Loucy (cell line): ENCODE results near the gene TMEM131.

ENCODE experiments used
- H2AFZ ChIP-seq: fragments of 200-600 bp; sonication (generic); 2 replicates; pipeline ENCODE4 v1.6.0; 2016; ENCODE audit warnings: antibody characterized with exemption, mild to moderate bottlenecking, low read length, moderate library complexity
- H3F3A ChIP-seq: fragments of 200-600 bp; 2 replicates; pipeline ENCODE4 v1.6.0; 2016; ENCODE audit warnings: antibody characterized with exemption, low read depth, mild to moderate bottlenecking
- H3K27me3 ChIP-seq: fragments of 200-600 bp; sonication (generic); 2 replicates; pipeline ENCODE4 v1.6.1; 2014; ENCODE audit warnings: low read length, mild to moderate bottlenecking; ENCODE audit not compliant: insufficient read depth, poor library complexity, severe bottlenecking
- H3K36me3 ChIP-seq: fragments of 200-600 bp; sonication (generic); 2 replicates; pipeline ENCODE4 v1.6.1; 2016; ENCODE audit warnings: low read length; ENCODE audit not compliant: insufficient read depth
- H3K4me1 ChIP-seq: fragments of 200-600 bp; sonication (generic); 2 replicates; pipeline ENCODE4 v1.5.1; 2014; ENCODE audit warnings: low read length, mild to moderate bottlenecking; ENCODE audit not compliant: insufficient read depth, poor library complexity, severe bottlenecking
- H3K4me2 ChIP-seq: fragments of 200-600 bp; sonication (generic); 2 replicates; pipeline ENCODE4 v1.6.0; 2014; ENCODE audit warnings: antibody characterized with exemption, low read length, low read depth, mild to moderate bottlenecking; ENCODE audit not compliant: poor library complexity, severe bottlenecking
- H3K4me3 ChIP-seq: fragments of 200-600 bp; sonication (generic); 2 replicates; pipeline ENCODE4 v1.5.1; 2014; ENCODE audit warnings: low read length, mild to moderate bottlenecking, mixed read lengths; ENCODE audit not compliant: poor library complexity, severe bottlenecking
- H3K79me2 ChIP-seq: fragments of 200-600 bp; sonication (generic); 2 replicates; pipeline ENCODE4 v1.6.1; 2014; ENCODE audit warnings: low read length; ENCODE audit not compliant: insufficient read depth
- H3K9ac ChIP-seq: fragments of 200-600 bp; sonication (generic); 2 replicates; pipeline ENCODE4 v1.6.0; 2014; ENCODE audit warnings: mild to moderate bottlenecking, low read depth, low read length, moderate library complexity; ENCODE audit not compliant: poor library complexity, severe bottlenecking
- H3K9me2 ChIP-seq: fragments of 200-600 bp; sonication (generic); replicated peaks from 2 replicates; pipeline ENCODE4 v1.6.1; 2016; ENCODE audit warnings: low read depth, low read length, mixed read lengths
- H3K9me3 ChIP-seq: fragments of 200-600 bp; sonication (generic); 2 replicates; pipeline ENCODE4 v1.6.1; 2014; ENCODE audit warnings: mild to moderate bottlenecking, antibody characterized with exemption, low read length, low read depth; ENCODE audit not compliant: insufficient read depth
- H4K20me1 ChIP-seq: fragments of 200-600 bp; sonication (generic); 2 replicates; pipeline ENCODE4 v1.6.0; 2014; ENCODE audit warnings: antibody characterized with exemption, low read length, mild to moderate bottlenecking; ENCODE audit not compliant: insufficient read depth, poor library complexity, severe bottlenecking
- EZH2phosphoT487 ChIP-seq: fragments of 200-600 bp; IDR thresholded peaks from 2 replicates; pipeline ENCODE4 v1.6.1; 2018; ENCODE audit warnings: antibody characterized with exemption, mild to moderate bottlenecking, moderate library complexity, borderline replicate concordance
- TF ChIP-seq, protein P1 (sequence below): fragments of 200-600 bp; sonication (generic); conservative IDR thresholded peaks from 2 replicates; pipeline ENCODE4 v1.5.1; 2014; ENCODE audit warnings: mild to moderate bottlenecking, antibody characterized with exemption, low read length

TMEM131 gene

DNA sequence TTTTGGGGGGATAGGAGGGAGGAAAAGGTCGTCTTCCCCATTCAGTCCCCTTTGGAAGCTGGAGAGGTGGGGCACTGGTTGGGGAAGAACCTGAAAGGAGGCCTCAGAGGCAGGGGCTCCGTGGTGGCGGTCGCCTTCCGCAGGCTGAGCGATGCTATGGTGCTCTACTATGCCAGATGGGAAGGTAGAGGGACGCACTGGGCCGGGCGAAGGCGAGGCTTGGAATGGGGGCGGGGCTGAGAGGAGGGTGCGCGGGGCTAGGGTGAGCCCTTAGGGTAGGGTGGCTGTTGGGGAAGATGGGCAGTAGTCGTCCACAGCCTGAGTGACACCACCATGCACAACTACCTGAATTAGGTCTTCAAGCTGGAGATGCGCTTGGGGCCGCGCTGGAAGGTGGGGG is 271.2 kb downstream of the TMEM131 start:
- peaks cover 81% of the 10 kb centered on the region for H3K36me3 ChIP-seq
- H3K4me3 ChIP-seq: no peak overlapping the region
- H3K9me3 ChIP-seq: no peaks in the 10 kb centered on the region
- 0 out of 2 replicates have a peak, but pooled peaks cover 3% of the 10 kb centered on the region for H3F3A ChIP-seq
- H3K79me2 ChIP-seq: peaks cover 100% of the 10 kb centered on the region
- H2AFZ ChIP-seq: no peak overlapping the region
- H3K4me2 ChIP-seq: no peak overlapping the region
- H3K27me3 ChIP-seq: no peaks in the 10 kb centered on the region
- TF ChIP-seq, protein P1, sequence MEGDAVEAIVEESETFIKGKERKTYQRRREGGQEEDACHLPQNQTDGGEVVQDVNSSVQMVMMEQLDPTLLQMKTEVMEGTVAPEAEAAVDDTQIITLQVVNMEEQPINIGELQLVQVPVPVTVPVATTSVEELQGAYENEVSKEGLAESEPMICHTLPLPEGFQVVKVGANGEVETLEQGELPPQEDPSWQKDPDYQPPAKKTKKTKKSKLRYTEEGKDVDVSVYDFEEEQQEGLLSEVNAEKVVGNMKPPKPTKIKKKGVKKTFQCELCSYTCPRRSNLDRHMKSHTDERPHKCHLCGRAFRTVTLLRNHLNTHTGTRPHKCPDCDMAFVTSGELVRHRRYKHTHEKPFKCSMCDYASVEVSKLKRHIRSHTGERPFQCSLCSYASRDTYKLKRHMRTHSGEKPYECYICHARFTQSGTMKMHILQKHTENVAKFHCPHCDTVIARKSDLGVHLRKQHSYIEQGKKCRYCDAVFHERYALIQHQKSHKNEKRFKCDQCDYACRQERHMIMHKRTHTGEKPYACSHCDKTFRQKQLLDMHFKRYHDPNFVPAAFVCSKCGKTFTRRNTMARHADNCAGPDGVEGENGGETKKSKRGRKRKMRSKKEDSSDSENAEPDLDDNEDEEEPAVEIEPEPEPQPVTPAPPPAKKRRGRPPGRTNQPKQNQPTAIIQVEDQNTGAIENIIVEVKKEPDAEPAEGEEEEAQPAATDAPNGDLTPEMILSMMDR: no peak
- TF ChIP-seq EZH2phosphoT487: no peak
- no peaks in the 10 kb centered on the region for H3K9me2 ChIP-seq
- H4K20me1 ChIP-seq: peaks cover 81% of the 10 kb centered on the region
- peaks cover 32% of the 10 kb centered on the region for H3K4me1 ChIP-seq
- H3K9ac ChIP-seq: no peak overlapping the region

DNA sequence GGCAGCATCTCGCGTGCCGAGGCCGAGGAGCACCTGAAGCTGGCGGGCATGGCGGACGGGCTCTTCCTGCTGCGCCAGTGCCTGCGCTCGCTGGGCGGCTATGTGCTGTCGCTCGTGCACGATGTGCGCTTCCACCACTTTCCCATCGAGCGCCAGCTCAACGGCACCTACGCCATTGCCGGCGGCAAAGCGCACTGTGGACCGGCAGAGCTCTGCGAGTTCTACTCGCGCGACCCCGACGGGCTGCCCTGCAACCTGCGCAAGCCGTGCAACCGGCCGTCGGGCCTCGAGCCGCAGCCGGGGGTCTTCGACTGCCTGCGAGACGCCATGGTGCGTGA is 271.7 kb downstream of the TMEM131 start:
- peaks cover 77% of the 10 kb centered on the region for H3K36me3 ChIP-seq
- H3K4me2 ChIP-seq: no peak overlapping the region
- H3K79me2 ChIP-seq: peaks cover 99% of the 10 kb centered on the region
- no peak overlapping the region for H3K9ac ChIP-seq
- no peaks in the 10 kb centered on the region for H3K9me3 ChIP-seq
- H3K27me3 ChIP-seq: no peaks in the 10 kb centered on the region
- H4K20me1 ChIP-seq: peaks cover 77% of the 10 kb centered on the region
- TF ChIP-seq EZH2phosphoT487: no peak
- TF ChIP-seq, protein P1: no peak
- no peak overlapping the region for H3K4me3 ChIP-seq
- 0 out of 2 replicates have a peak, but pooled peaks cover 5% of the 10 kb centered on the region for H3F3A ChIP-seq
- H3K4me1 ChIP-seq: peaks cover 35% of the 10 kb centered on the region
- no peak overlapping the region for H2AFZ ChIP-seq
- no peaks in the 10 kb centered on the region for H3K9me2 ChIP-seq

DNA sequence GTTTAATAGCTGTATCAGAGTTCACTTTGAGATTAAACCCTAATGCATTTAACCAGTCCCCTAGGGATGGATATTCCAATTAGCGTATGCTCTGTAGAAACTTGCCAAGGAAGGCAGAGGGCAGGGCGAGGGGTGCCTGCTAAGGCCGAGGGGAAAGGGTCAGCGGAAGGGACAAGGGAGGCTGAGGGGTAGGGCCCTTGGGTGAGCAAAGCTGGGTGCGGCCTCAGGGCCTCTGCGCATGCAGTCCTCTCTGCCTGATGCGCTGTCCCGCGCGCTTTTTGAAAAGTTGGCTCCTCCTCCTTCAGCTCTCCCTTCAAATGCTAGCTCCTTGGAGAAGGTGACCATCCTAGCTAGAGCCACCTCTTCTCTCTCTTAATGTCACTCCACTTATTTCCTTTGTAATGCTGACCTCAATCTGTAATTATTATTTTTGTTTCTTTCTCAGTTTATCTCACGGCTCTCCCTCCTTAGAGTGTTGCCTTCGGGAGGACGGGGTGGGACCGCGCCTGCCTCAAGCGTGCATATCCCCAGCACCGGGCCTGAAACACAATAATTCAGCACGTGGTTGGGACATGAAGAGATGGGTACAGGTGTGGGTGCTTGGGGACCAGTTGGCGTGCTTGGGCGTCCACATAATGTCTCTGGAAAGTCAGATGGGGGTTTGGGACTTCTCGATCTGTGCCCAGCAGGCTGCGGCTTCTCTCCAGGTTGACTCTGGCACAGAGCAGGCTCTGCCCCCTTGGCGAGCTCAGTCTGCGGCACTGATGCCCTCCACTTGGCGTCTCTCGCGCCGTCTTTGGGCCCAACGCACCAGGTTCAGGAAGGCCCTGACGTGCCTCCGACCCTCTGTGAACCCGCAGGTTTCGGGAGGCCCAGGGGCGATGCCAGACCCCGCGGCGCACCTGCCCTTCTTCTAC is 272.3 kb downstream of the TMEM131 start:
- no peak overlapping the region for H2AFZ ChIP-seq
- H3K4me2 ChIP-seq: peak overlapping the region; percentile 13
- no peaks in the 10 kb centered on the region for H3K9me3 ChIP-seq
- peaks cover 71% of the 10 kb centered on the region for H3K36me3 ChIP-seq
- H3K79me2 ChIP-seq: peaks cover 97% of the 10 kb centered on the region
- H4K20me1 ChIP-seq: peaks cover 72% of the 10 kb centered on the region
- H3K27me3 ChIP-seq: no peaks in the 10 kb centered on the region
- H3K4me3 ChIP-seq: no peak overlapping the region
- H3K4me1 ChIP-seq: peaks cover 39% of the 10 kb centered on the region
- H3K9ac ChIP-seq: no peak overlapping the region
- H3F3A ChIP-seq: peaks cover 9% of the 10 kb centered on the region; the same call in 1 of the 2 replicates
- TF ChIP-seq EZH2phosphoT487: no peak
- TF ChIP-seq, protein P1: no peak
- H3K9me2 ChIP-seq: no peaks in the 10 kb centered on the region
